Caco-2 (cell line): ENCODE data around the gene HSD3B1. TPM values are rescaled to one million over a fixed set of nuclear protein-coding genes. Genes with fewer than 3 reads are reported as not detected.

Experiments used
- BruUV-seq: library from RNA; stranded (reverse); fragments of 400-500 nt; replicated peaks from 2 replicates; lab custom pipeline; 2021; lab: Mats Ljungman, UMichigan
- CTCF ChIA-PET: fragments of 300-600 bp; sonication (Branson Sonifier 250); formaldehyde crosslinking; loops from one replicate; lab custom pipeline; 2022; ENCODE audit warnings: antibody characterized with exemption; lab: Charles Lee
- POLR2A ChIA-PET: fragments of 300-600 bp; sonication (Branson Sonifier 250); formaldehyde crosslinking; loops from one replicate; lab custom pipeline; 2022; ENCODE audit warnings: antibody characterized with exemption; lab: Charles Lee
- DNase-seq, 2 experiments: peaks; one replicate each; pipeline versions ENCODE4 v3.0.0 to v3.0.0-alpha.2; 2020 to 2022
- H3K27me3 ChIP-seq: replicated peaks from 2 replicates; pipeline ENCODE4 v1.6.0; 2011; ENCODE audit warnings: low read length; ENCODE audit not compliant: control insufficient read depth, insufficient read depth
- H3K36me3 ChIP-seq: 2 replicates; pipeline ENCODE4 v1.5.1; 2011; ENCODE audit warnings: low read length; ENCODE audit not compliant: control insufficient read depth, insufficient read depth
- H3K4me1 ChIP-seq: fragments of 250-450 bp; sonication (Bioruptor Pico); 2 replicates; pipeline ENCODE4 v1.5.1; 2020; ENCODE audit warnings: mild to moderate bottlenecking
- H3K4me3 ChIP-seq: 2 replicates; pipeline ENCODE4 v1.5.1; 2011; ENCODE audit warnings: low read depth, mild to moderate bottlenecking, control low read depth, low read length
- H3K9me3 ChIP-seq: fragments of 250-450 bp; sonication (Bioruptor Pico); 2 replicates; pipeline ENCODE4 v1.5.1; 2020; ENCODE audit warnings: mild to moderate bottlenecking, moderate library complexity
- H3K27ac Mint-ChIP-seq: one replicate; pipeline ENCODE4 v1.8.0; 2022; ENCODE audit warnings: mixed read lengths; ENCODE audit not compliant: unreplicated experiment
- H3K27me3 Mint-ChIP-seq: one replicate; pipeline ENCODE4 v1.8.0; 2022; ENCODE audit warnings: mixed read lengths; ENCODE audit not compliant: insufficient read depth, unreplicated experiment
- H3K36me3 Mint-ChIP-seq: one replicate; pipeline ENCODE4 v1.8.0; 2022; ENCODE audit warnings: mild to moderate bottlenecking, mixed read lengths; ENCODE audit not compliant: insufficient read depth, unreplicated experiment
- H3K4me1 Mint-ChIP-seq: one replicate; pipeline ENCODE4 v1.8.0; 2022; ENCODE audit warnings: low read depth, mixed read lengths; ENCODE audit not compliant: unreplicated experiment
- H3K4me3 Mint-ChIP-seq: one replicate; pipeline ENCODE4 v1.8.0; 2022; ENCODE audit warnings: mild to moderate bottlenecking, moderate library complexity, mixed read lengths; ENCODE audit not compliant: unreplicated experiment
- H3K9me3 Mint-ChIP-seq: one replicate; pipeline ENCODE4 v1.8.0; 2022; ENCODE audit warnings: mixed read lengths; ENCODE audit not compliant: unreplicated experiment
- intact Hi-C: fragments of 100-400 bp; cut with micrococcal nuclease; formaldehyde crosslinking; loops from one replicate; pipeline ENCODE4 v1.10.0; 2022; ENCODE audit not compliant: unreplicated experiment
- total RNA-seq: library from RNA; stranded (reverse); gene quantifications from 2 replicates; pipeline ENCODE4 v1.2.3, GENCODE V29; 2022
- TF ChIP-seq, protein P1 (sequence below), 2 experiments: fragments of 200-600 bp in 1 of 2; IDR thresholded peaks; 1 replicate in 1 of 2; 2 replicates in 1 of 2; pipeline versions ENCODE4 v1.5.1 to v1.8.0; 2011 to 2022; ENCODE audit warnings: antibody characterized with exemption in 1 of 2, control low read depth in 1 of 2, inconsistent platforms in 1 of 2, low read depth in 1 of 2, low read length in 1 of 2, mild to moderate bottlenecking in 1 of 2, moderate library complexity in 1 of 2; ENCODE audit not compliant: insufficient read depth in 1 of 2, severe bottlenecking in 1 of 2, unreplicated experiment in 1 of 2

Gene HSD3B1
- total RNA-seq, 1 experiment from 2014 or later, result 38.0 TPM

GRCh38 chr1:119469741-119470140 is 37.3 kb upstream of the HSD3B1 start:
- CTCF ChIA-PET, result no interaction called here
- BruUV-seq, result no TSS peak
- H3K27me3 ChIP-seq, result no peaks in the 10 kb centered on the region
- Mint-ChIP-seq H3K27ac (no peak overlapping the region), H3K9me3 (no peaks in the 10 kb centered on the region), H3K4me3 (no peak overlapping the region), H3K36me3 (no peaks in the 10 kb centered on the region), H3K4me1 (peaks cover 7% of the 10 kb centered on the region), H3K27me3 (no peaks in the 10 kb centered on the region)
- peaks cover 9% of the 10 kb centered on the region; the same call in 1 of the 2 replicates for H3K4me1 ChIP-seq
- no peaks in the 10 kb centered on the region for H3K9me3 ChIP-seq
- H3K4me3 ChIP-seq, result no peak overlapping the region
- TF ChIP-seq, protein P1, sequence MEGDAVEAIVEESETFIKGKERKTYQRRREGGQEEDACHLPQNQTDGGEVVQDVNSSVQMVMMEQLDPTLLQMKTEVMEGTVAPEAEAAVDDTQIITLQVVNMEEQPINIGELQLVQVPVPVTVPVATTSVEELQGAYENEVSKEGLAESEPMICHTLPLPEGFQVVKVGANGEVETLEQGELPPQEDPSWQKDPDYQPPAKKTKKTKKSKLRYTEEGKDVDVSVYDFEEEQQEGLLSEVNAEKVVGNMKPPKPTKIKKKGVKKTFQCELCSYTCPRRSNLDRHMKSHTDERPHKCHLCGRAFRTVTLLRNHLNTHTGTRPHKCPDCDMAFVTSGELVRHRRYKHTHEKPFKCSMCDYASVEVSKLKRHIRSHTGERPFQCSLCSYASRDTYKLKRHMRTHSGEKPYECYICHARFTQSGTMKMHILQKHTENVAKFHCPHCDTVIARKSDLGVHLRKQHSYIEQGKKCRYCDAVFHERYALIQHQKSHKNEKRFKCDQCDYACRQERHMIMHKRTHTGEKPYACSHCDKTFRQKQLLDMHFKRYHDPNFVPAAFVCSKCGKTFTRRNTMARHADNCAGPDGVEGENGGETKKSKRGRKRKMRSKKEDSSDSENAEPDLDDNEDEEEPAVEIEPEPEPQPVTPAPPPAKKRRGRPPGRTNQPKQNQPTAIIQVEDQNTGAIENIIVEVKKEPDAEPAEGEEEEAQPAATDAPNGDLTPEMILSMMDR (IDR thresholded peaks at IDR 0.05; ENCODE audit: insufficient read depth in 1 of 2, low read depth in 1 of 2, low read length in 1 of 2, severe bottlenecking in 1 of 2, unreplicated experiment in 1 of 2), result no peak
- intact Hi-C loops, result no loop called here
- DNase-seq, result no peak
- H3K36me3 ChIP-seq, result no peaks in the 10 kb centered on the region
- POLR2A ChIA-PET, result no interaction called here

DNA sequence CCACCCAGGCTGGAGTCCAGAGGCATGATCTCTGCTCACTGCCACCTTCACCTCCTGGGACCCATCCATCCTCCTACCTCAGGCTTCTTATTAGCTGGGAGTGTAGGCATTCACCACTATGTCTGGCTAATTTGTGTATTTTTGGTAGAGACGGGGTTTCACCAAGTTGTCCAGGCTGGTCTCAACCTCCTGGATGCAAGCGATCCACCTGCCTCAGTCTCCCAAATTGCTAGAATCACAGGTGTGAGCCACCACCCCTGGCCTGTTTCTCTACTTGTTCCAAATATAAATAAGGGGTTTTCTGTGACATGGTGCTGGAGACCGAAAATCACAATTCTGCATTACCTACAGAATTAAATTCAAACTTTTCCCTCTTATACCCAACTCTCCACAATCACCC is 36.6 kb upstream of the HSD3B1 start:
- Histone ChIP-seq H3K27me3 (no peaks in the 10 kb centered on the region), H3K9me3 (no peaks in the 10 kb centered on the region), H3K4me1 (peaks cover 9% of the 10 kb centered on the region; the same call in 1 of the 2 replicates), H3K4me3 (no peak overlapping the region), H3K36me3 (no peaks in the 10 kb centered on the region)
- H3K4me1 Mint-ChIP-seq, result peaks cover 14% of the 10 kb centered on the region
- TF ChIP-seq, protein P1 (IDR thresholded peaks at IDR 0.05; ENCODE audit: insufficient read depth in 1 of 2, low read depth in 1 of 2, low read length in 1 of 2, severe bottlenecking in 1 of 2, unreplicated experiment in 1 of 2), result no peak
- H3K27ac Mint-ChIP-seq, result no peak overlapping the region
- intact Hi-C loops, result no loop called here
- CTCF ChIA-PET, result no interaction called here
- H3K27me3 Mint-ChIP-seq, result no peaks in the 10 kb centered on the region
- POLR2A ChIA-PET, result no interaction called here
- no peaks in the 10 kb centered on the region for H3K36me3 Mint-ChIP-seq
- no peak for DNase-seq
- H3K4me3 Mint-ChIP-seq, result no peak overlapping the region
- no peaks in the 10 kb centered on the region for H3K9me3 Mint-ChIP-seq
- BruUV-seq, result no TSS peak

DNA sequence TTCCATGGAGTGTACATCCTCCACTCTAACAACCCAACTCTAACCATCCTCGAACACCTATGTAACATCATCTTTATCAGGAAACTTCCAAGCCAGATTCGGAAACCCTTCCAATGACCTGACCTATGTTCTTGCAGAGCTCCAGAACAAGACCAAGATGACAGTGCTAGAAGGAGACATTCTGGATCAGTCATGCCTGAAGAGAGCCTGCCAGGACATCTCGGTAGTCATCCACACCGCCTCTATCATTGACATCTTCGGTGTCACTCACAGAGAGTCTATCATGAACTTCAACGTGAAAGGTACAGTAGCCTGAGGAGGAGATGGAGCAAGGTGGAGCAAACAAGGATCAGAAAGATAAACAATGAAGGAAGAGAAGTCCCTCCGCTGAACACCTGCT is 36.1 kb upstream of the HSD3B1 start:
- Histone ChIP-seq H3K27me3 (no peaks in the 10 kb centered on the region), H3K4me1 (peaks cover 11% of the 10 kb centered on the region; the same call in 1 of the 2 replicates), H3K36me3 (no peaks in the 10 kb centered on the region), H3K4me3 (no peak overlapping the region), H3K9me3 (no peaks in the 10 kb centered on the region)
- no TSS peak for BruUV-seq
- ChIA-PET CTCF (no interaction called here), POLR2A (no interaction called here)
- Mint-ChIP-seq H3K27me3 (no peaks in the 10 kb centered on the region), H3K36me3 (no peaks in the 10 kb centered on the region), H3K4me1 (peaks cover 19% of the 10 kb centered on the region), H3K4me3 (no peak overlapping the region), H3K9me3 (no peaks in the 10 kb centered on the region), H3K27ac (no peak overlapping the region)
- intact Hi-C loops, result no loop called here
- TF ChIP-seq, protein P1 (IDR thresholded peaks at IDR 0.05; ENCODE audit: insufficient read depth in 1 of 2, low read depth in 1 of 2, low read length in 1 of 2, severe bottlenecking in 1 of 2, unreplicated experiment in 1 of 2), result no peak
- no peak for DNase-seq
